HS-27A (cell line): ENCODE data around the gene ITPKA.
"Not testable (repeated sequence)": the region's sequence is repeated elsewhere in the genome, so short reads cannot be mapped to it uniquely, and the experiment has no call there.

ENCODE experiments used
- DNase-seq: peaks from one replicate; pipeline ENCODE4 v3.0.0-alpha.2; 2012; ENCODE audit warnings: low read depth, missing footprints

ITPKA gene

GRCh38 chr15:41493205-41493901 is at the start of gene ITPKA:
Gene ITPKA, plus strand, starts transcription at chr15:41493874. Its CDS starts 54 bp downstream, at chr15:41493928.
- DNase-seq = peak; percentile 67

- DNase-seq = no peak
These were observed 48.3 kb upstream of the ITPKA start for GRCh38 chr15:41445399-41445798.

- no peak for DNase-seq
These were observed 31.4 kb upstream of the ITPKA start for GRCh38 chr15:41462084-41462795.

- no peak for DNase-seq
These were observed 28.6 kb upstream of the ITPKA start for GRCh38 chr15:41464889-41465580.

GRCh38 chr15:41465822-41466421 is 27.8 kb upstream of the ITPKA start:
- peak; percentile 19 for DNase-seq

GRCh38 chr15:41466711-41467110 is 27.0 kb upstream of the ITPKA start:
- DNase-seq = no peak

- DNase-seq = not testable (repeated sequence)
These were observed 24.0 kb upstream of the ITPKA start for GRCh38 chr15:41469644-41470043.

- DNase-seq = no peak
These were observed 20.3 kb upstream of the ITPKA start for GRCh38 chr15:41473418-41473817.

GRCh38 chr15:41474436-41474835 is 19.2 kb upstream of the ITPKA start:
- DNase-seq = no peak

- no peak for DNase-seq
These were observed 18.7 kb upstream of the ITPKA start for GRCh38 chr15:41474941-41475340.

GRCh38 chr15:41476416-41477048 is 17.1 kb upstream of the ITPKA start:
- DNase-seq = no peak

GRCh38 chr15:41480396-41481140 is 13.1 kb upstream of the ITPKA start:
- no peak for DNase-seq

- no peak for DNase-seq
These were observed 11.4 kb upstream of the ITPKA start for GRCh38 chr15:41482110-41482877.

GRCh38 chr15:41483115-41483514 is 10.6 kb upstream of the ITPKA start:
- DNase-seq = no peak

GRCh38 chr15:41483519-41483918 is 10.2 kb upstream of the ITPKA start:
- DNase-seq = no peak

- no peak for DNase-seq
These were observed 8.6 kb upstream of the ITPKA start for GRCh38 chr15:41484937-41485625.

- no peak for DNase-seq
These were observed 7.4 kb upstream of the ITPKA start for GRCh38 chr15:41486286-41486685.

GRCh38 chr15:41487381-41487780 is 6.3 kb upstream of the ITPKA start:
- DNase-seq = no peak

GRCh38 chr15:41487802-41488201 is 5.9 kb upstream of the ITPKA start:
- DNase-seq = no peak

GRCh38 chr15:41489641-41490040 is 4.0 kb upstream of the ITPKA start:
- no peak for DNase-seq
